Measurements from ENCODE around the gene NUB1.

GRCh38 chr7:151321341-151321740 is 20.3 kb upstream of the NUB1 start:
- TF ChIP-seq EP300 (IDR thresholded peaks at IDR 0.05): no peak
- no peak for TF ChIP-seq POLR2A (IDR thresholded peaks at IDR 0.05)
- no peak for TF ChIP-seq CTCF (IDR thresholded peaks at IDR 0.05)
